PC-3 (cell line): Measurements from ENCODE around the gene KCNK13. TPM values are rescaled to one million over a fixed set of nuclear protein-coding genes. Genes with fewer than 3 reads are reported as not detected.

Source experiments
- ATAC-seq: fragments of 200-7000 bp; cut with Tn5 transposase; 2 replicates; pipeline ENCODE4 v1.9.1; 2020; ENCODE audit warnings: mild to moderate bottlenecking, moderate library complexity
- BruUV-seq: library from RNA; stranded (reverse); fragments of 400-500 nt; replicated peaks from 2 replicates; lab custom pipeline; 2021; lab: Mats Ljungman, UMichigan
- CTCF ChIA-PET: fragments of 300-600 bp; sonication (Branson Sonifier 250); formaldehyde crosslinking; loops from one replicate; lab custom pipeline; 2022; ENCODE audit warnings: antibody characterized with exemption; lab: Charles Lee
- POLR2A ChIA-PET: fragments of 300-600 bp; sonication (Branson Sonifier 250); formaldehyde crosslinking; loops from one replicate; lab custom pipeline; 2022; ENCODE audit warnings: antibody characterized with exemption; ENCODE audit not compliant: unreplicated experiment; lab: Charles Lee
- DNase-seq: peaks from one replicate; pipeline ENCODE4 v3.0.0-alpha.2; 2015
- H2AFZ ChIP-seq: fragments of 300-600 bp; sonication (generic); 2 replicates; pipeline ENCODE4 v1.6.0; 2016; ENCODE audit warnings: antibody characterized with exemption, low read length
- H3F3A ChIP-seq: fragments of 300-600 bp; sonication (generic); one replicate; pipeline ENCODE4 v1.6.0; 2017; ENCODE audit warnings: antibody characterized with exemption, low read length, control low read depth, mild to moderate bottlenecking; ENCODE audit not compliant: unreplicated experiment
- H3K27ac ChIP-seq: fragments of 300-600 bp; sonication (generic); 2 replicates; pipeline ENCODE4 v1.5.1; 2016; ENCODE audit warnings: mild to moderate bottlenecking, low read length
- H3K27me3 ChIP-seq: fragments of 300-600 bp; sonication (generic); 2 replicates; pipeline ENCODE4 v1.6.1; 2016; ENCODE audit warnings: low read length, mixed read lengths
- H3K36me3 ChIP-seq: fragments of 300-600 bp; sonication (generic); 2 replicates; pipeline ENCODE4 v1.6.1; 2016; ENCODE audit warnings: low read depth, mixed run types, low read length, mixed read lengths
- H3K4me1 ChIP-seq: fragments of 300-600 bp; sonication (generic); 2 replicates; pipeline ENCODE4 v1.5.1; 2016; ENCODE audit warnings: low read length; ENCODE audit not compliant: insufficient read depth
- H3K4me2 ChIP-seq: fragments of 300-600 bp; sonication (generic); 2 replicates; pipeline ENCODE4 v1.6.0; 2016; ENCODE audit warnings: low read length
- H3K4me3 ChIP-seq: fragments of 300-600 bp; sonication (generic); 2 replicates; pipeline ENCODE4 v1.5.1; 2016; ENCODE audit warnings: mild to moderate bottlenecking, low read length, mixed read lengths
- H3K79me2 ChIP-seq: fragments of 300-600 bp; sonication (generic); 2 replicates; pipeline ENCODE4 v1.6.1; 2017; ENCODE audit warnings: low read length, mixed read lengths
- H3K9ac ChIP-seq: fragments of 300-600 bp; sonication (generic); 2 replicates; pipeline ENCODE4 v1.6.0; 2016; ENCODE audit warnings: mild to moderate bottlenecking, low read length
- H3K9me2 ChIP-seq: fragments of 300-600 bp; sonication (generic); replicated peaks from 2 replicates; pipeline ENCODE4 v1.6.1; 2016; ENCODE audit warnings: mixed run types, low read length, mixed read lengths
- H3K9me3 ChIP-seq: fragments of 300-600 bp; sonication (generic); 2 replicates; pipeline ENCODE4 v1.6.1; 2016; ENCODE audit warnings: low read length, mixed read lengths
- H4K20me1 ChIP-seq: fragments of 300-600 bp; sonication (generic); 2 replicates; pipeline ENCODE4 v1.6.1; 2016; ENCODE audit warnings: low read length, mixed read lengths
- EZH2 ChIP-seq: fragments of 300-600 bp; sonication (generic); IDR thresholded peaks from one replicate; pipeline ENCODE4 v1.6.1; 2017; ENCODE audit warnings: antibody characterized with exemption, mild to moderate bottlenecking, low read length; ENCODE audit not compliant: unreplicated experiment
- EZH2phosphoT487 ChIP-seq: fragments of 300-600 bp; sonication (generic); IDR thresholded peaks from 2 replicates; pipeline ENCODE4 v1.6.1; 2018; ENCODE audit warnings: mild to moderate bottlenecking, antibody characterized with exemption, low read length, borderline replicate concordance
- intact Hi-C: fragments of 100-400 bp; cut with micrococcal nuclease; formaldehyde crosslinking; loops from 2 replicates; pipeline ENCODE4 v1.9.0; 2023
- total RNA-seq: library from RNA; depleted of rRNA; stranded (reverse); fragments of >200 nt; gene quantifications from 2 replicates; pipeline ENCODE4 v1.2.3, GENCODE V29; 2014
- TF ChIP-seq, protein P1 (sequence below): fragments of 300-600 bp; sonication (generic); conservative IDR thresholded peaks from 2 replicates; pipeline ENCODE4 v1.5.1; 2017; ENCODE audit warnings: antibody characterized with exemption, low read depth, mild to moderate bottlenecking, low read length

Gene KCNK13
- total RNA-seq, 1 experiment from 2014 or later: 0.58 TPM

GRCh38 chr14:90188588-90188987 is 126.8 kb downstream of the KCNK13 start:
- no peaks in the 10 kb centered on the region for H3K9me2 ChIP-seq
- 0 out of 2 replicates have a peak, but pooled peaks cover 2% of the 10 kb centered on the region for H3K9me3 ChIP-seq
- POLR2A ChIA-PET: no interaction called here
- CTCF ChIA-PET: interaction anchor here (0.7 kb wide), 1 partner anchor 224 kb away, joined by 3 read pairs; no protein-coding TSS in a partner anchor
- no peaks in the 10 kb centered on the region for H3K4me1 ChIP-seq
- intact Hi-C loops: no loop called here
- ATAC-seq (no peak), DNase-seq (no peak)
- H3K4me3 ChIP-seq: no peak overlapping the region
- H3K79me2 ChIP-seq: no peaks in the 10 kb centered on the region
- BruUV-seq: no TSS peak
- no peak overlapping the region for H2AFZ ChIP-seq
- H4K20me1 ChIP-seq: no peaks in the 10 kb centered on the region
- H3K27me3 ChIP-seq: peaks cover 11% of the 10 kb centered on the region; the same call in 1 of the 2 replicates
- no peak overlapping the region for H3K4me2 ChIP-seq
- no peaks in the 10 kb centered on the region for H3K36me3 ChIP-seq
- no peaks in the 10 kb centered on the region for H3F3A ChIP-seq
- H3K9ac ChIP-seq: no peak overlapping the region
- H3K27ac ChIP-seq: no peak overlapping the region
- TF ChIP-seq, protein P1, sequence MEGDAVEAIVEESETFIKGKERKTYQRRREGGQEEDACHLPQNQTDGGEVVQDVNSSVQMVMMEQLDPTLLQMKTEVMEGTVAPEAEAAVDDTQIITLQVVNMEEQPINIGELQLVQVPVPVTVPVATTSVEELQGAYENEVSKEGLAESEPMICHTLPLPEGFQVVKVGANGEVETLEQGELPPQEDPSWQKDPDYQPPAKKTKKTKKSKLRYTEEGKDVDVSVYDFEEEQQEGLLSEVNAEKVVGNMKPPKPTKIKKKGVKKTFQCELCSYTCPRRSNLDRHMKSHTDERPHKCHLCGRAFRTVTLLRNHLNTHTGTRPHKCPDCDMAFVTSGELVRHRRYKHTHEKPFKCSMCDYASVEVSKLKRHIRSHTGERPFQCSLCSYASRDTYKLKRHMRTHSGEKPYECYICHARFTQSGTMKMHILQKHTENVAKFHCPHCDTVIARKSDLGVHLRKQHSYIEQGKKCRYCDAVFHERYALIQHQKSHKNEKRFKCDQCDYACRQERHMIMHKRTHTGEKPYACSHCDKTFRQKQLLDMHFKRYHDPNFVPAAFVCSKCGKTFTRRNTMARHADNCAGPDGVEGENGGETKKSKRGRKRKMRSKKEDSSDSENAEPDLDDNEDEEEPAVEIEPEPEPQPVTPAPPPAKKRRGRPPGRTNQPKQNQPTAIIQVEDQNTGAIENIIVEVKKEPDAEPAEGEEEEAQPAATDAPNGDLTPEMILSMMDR: no peak
- no peak for TF ChIP-seq EZH2phosphoT487
- TF ChIP-seq EZH2: no peak

DNA sequence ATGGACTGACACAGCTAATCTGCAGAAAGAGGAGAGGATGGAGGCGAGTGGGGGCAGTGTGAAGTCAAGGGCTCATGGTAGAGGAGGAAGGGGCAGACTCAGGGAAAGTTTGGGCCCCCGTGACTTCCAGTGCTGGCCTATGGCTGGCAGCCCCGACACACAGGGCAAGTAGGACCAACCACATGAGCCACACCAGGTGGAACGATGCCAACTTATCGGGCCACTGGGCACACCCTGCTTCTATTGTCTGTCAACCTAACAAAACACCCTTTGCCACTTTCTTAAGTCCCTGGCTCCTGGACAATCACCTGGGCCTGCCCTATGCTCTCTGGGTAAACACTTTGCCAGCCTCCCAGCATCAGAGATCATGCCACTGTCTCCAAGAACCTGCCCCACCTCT is 129.4 kb downstream of the KCNK13 start:
- ChIA-PET CTCF (no interaction called here), POLR2A (no interaction called here)
- H3K4me1 ChIP-seq: no peaks in the 10 kb centered on the region
- H3K9ac ChIP-seq: no peak overlapping the region
- H3K9me3 ChIP-seq: 0 out of 2 replicates have a peak, but pooled peaks cover 2% of the 10 kb centered on the region
- H3K4me3 ChIP-seq: no peak overlapping the region
- DNase-seq (no peak), ATAC-seq (no peak)
- no peak overlapping the region for H3K27ac ChIP-seq
- intact Hi-C loops: no loop called here
- no peaks in the 10 kb centered on the region for H4K20me1 ChIP-seq
- H3K79me2 ChIP-seq: no peaks in the 10 kb centered on the region
- no peaks in the 10 kb centered on the region for H3K9me2 ChIP-seq
- H3K4me2 ChIP-seq: no peak overlapping the region
- H3K36me3 ChIP-seq: no peaks in the 10 kb centered on the region
- no peak overlapping the region for H2AFZ ChIP-seq
- TF ChIP-seq, protein P1: no peak
- TF ChIP-seq EZH2 (no peak), EZH2phosphoT487 (no peak)
- H3K27me3 ChIP-seq: peaks cover 11% of the 10 kb centered on the region; the same call in 1 of the 2 replicates
- no peaks in the 10 kb centered on the region for H3F3A ChIP-seq
- BruUV-seq: no TSS peak

DNA sequence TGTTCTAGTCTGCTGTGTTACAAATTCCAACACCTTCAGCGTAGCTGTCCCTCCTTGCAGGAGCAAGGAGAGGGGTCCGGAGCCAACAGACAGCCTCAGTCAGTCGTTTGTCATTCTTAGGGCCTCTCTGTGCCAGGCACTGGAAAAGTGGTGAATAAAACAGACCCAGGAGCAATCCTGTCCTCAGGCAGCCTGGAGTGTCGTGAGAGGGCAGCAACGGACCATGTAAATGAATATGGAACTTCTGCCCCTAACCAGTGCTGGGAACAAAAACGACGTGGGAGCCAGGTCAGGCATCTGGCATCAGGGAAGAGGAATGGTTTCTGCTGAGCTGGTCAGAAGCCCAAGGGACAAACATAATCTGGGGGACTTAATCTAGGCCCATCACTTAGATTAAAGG is 129.8 kb downstream of the KCNK13 start:
- Histone ChIP-seq H3K9ac (no peak overlapping the region), H3K4me2 (no peak overlapping the region), H3K27ac (no peak overlapping the region), H3K79me2 (no peaks in the 10 kb centered on the region), H3F3A (no peaks in the 10 kb centered on the region), H2AFZ (no peak overlapping the region), H3K27me3 (peaks cover 11% of the 10 kb centered on the region; the same call in 1 of the 2 replicates), H3K9me2 (no peaks in the 10 kb centered on the region), H4K20me1 (no peaks in the 10 kb centered on the region), H3K4me3 (no peak overlapping the region), H3K36me3 (no peaks in the 10 kb centered on the region), H3K9me3 (0 out of 2 replicates have a peak, but pooled peaks cover 2% of the 10 kb centered on the region), H3K4me1 (no peaks in the 10 kb centered on the region)
- DNase-seq (no peak), ATAC-seq (no peak)
- no TSS peak for BruUV-seq
- intact Hi-C loops: no loop called here
- ChIA-PET POLR2A (no interaction called here), CTCF (no interaction called here)
- TF ChIP-seq EZH2phosphoT487 (no peak), EZH2 (no peak)
- TF ChIP-seq, protein P1: no peak
